Activated T-cell treated with anti-CD3 and anti-CD28 coated beads, Interleukin-2, amount 50 U/mL, for 72 hours (primary cell): Measurements from ENCODE around the gene KIF3B. TPM values are rescaled to one million over a fixed set of nuclear protein-coding genes. Genes with fewer than 3 reads are reported as not detected.
A peak's percentile ranks its signal among the peaks of the same experiment; 100 is the strongest.
"Not testable (repeated sequence)": the region's sequence is repeated elsewhere in the genome, so short reads cannot be mapped to it uniquely, and the experiment has no call there.

Experiments used
- ATAC-seq, 2 donors: fragments of 150-1000 bp; cut with Tn5 transposase; replicated peaks in 1 of 2; 2 replicates each; pipeline ENCODE4 v1.10.0; 2021; ENCODE audit warnings: moderate library complexity in 2 of 2, mild to moderate bottlenecking in 1 of 2
- DNase-seq, 2 donors: peaks; one replicate each; pipeline ENCODE4 v3.0.0; 2021 to 2022; ENCODE audit warnings: mixed read lengths in 1 of 2
- H3K27ac Mint-ChIP-seq: one replicate; pipeline ENCODE4 v1.8.0; 2022; ENCODE audit warnings: mild to moderate bottlenecking, moderate library complexity, mixed read lengths
- H3K27me3 Mint-ChIP-seq: one replicate; pipeline ENCODE4 v1.8.0; 2022; ENCODE audit warnings: low read depth, mixed read lengths
- H3K36me3 Mint-ChIP-seq, 2 donors: one replicate each; pipeline ENCODE4 v1.8.0; 2022; ENCODE audit warnings: mixed read lengths in 2 of 2, mild to moderate bottlenecking in 1 of 2; ENCODE audit not compliant: insufficient read depth in 2 of 2
- H3K4me1 Mint-ChIP-seq: one replicate; pipeline ENCODE4 v1.8.0; 2022; ENCODE audit warnings: low read depth, mixed read lengths
- H3K4me3 Mint-ChIP-seq, 2 donors: one replicate each; pipeline ENCODE4 v1.8.0; 2022; ENCODE audit warnings: mild to moderate bottlenecking in 2 of 2, mixed read lengths in 2 of 2, moderate library complexity in 2 of 2
- H3K9me3 Mint-ChIP-seq, 2 donors: one replicate each; pipeline ENCODE4 v1.8.0; 2022; ENCODE audit warnings: mixed read lengths in 2 of 2
- total RNA-seq, 2 donors: library from RNA; stranded (reverse); gene quantifications; one replicate each; pipeline ENCODE4 v1.2.3, GENCODE V29; 2022

The KIF3B gene
- total RNA-seq, 2 donors from 2014 or later: 30.3 to 37.9 TPM

- Mint-ChIP-seq H3K4me1 (peaks cover 55% of the 10 kb centered on the region), H3K27me3 (no peaks in the 10 kb centered on the region), H3K4me3 (no peak overlapping the region), H3K27ac (peak overlapping the region; percentile 60), H3K9me3 (no peaks in the 10 kb centered on the region), H3K36me3 (peaks cover 14 to 36% of the 10 kb centered on the region in 2 donors)
- ATAC-seq (no peak), DNase-seq (no peak)
Observed at GRCh38 chr20:32236819-32237218, 40.6 kb upstream of the KIF3B start.

- Mint-ChIP-seq H3K36me3 (peaks cover 13 to 33% of the 10 kb centered on the region in 2 donors), H3K9me3 (no peaks in the 10 kb centered on the region), H3K4me1 (peaks cover 49% of the 10 kb centered on the region), H3K27me3 (no peaks in the 10 kb centered on the region), H3K4me3 (no peak overlapping the region), H3K27ac (peak overlapping the region; percentile 36)
- ATAC-seq (no peak), DNase-seq (no peak)
Observed at GRCh38 chr20:32237419-32237818, 40.0 kb upstream of the KIF3B start.

GRCh38 chr20:32238483-32239425 lies 38.7 kb upstream of the KIF3B start:
- Mint-ChIP-seq H3K4me1 (peaks cover 36% of the 10 kb centered on the region), H3K36me3 (peaks cover 4 to 22% of the 10 kb centered on the region in 2 donors), H3K4me3 (no peak overlapping the region), H3K9me3 (no peaks in the 10 kb centered on the region), H3K27ac (no peak overlapping the region), H3K27me3 (no peaks in the 10 kb centered on the region)
- no peak for DNase-seq
- no peak for ATAC-seq

- Mint-ChIP-seq H3K27me3 (no peaks in the 10 kb centered on the region), H3K27ac (peak overlapping the region; percentile 39), H3K9me3 (no peaks in the 10 kb centered on the region), H3K4me1 (peaks cover 36% of the 10 kb centered on the region), H3K4me3 (peak overlapping the region in 1 of 2 donors; percentile 36), H3K36me3 (peaks cover 2 to 10% of the 10 kb centered on the region in 2 donors)
- ATAC-seq: peak; percentile 17 to 40
- no peak for DNase-seq
Observed at GRCh38 chr20:32240205-32240604, 37.2 kb upstream of the KIF3B start.

GRCh38 chr20:32241807-32242206 lies 35.6 kb upstream of the KIF3B start:
- no peak for DNase-seq
- no peak for ATAC-seq
- Mint-ChIP-seq H3K9me3 (no peaks in the 10 kb centered on the region), H3K4me3 (no peak overlapping the region), H3K4me1 (peaks cover 38% of the 10 kb centered on the region), H3K27ac (no peak overlapping the region), H3K36me3 (peaks cover 0 to 4% of the 10 kb centered on the region in 2 donors), H3K27me3 (no peaks in the 10 kb centered on the region)

- peaks cover 61% of the 10 kb centered on the region for H3K4me1 Mint-ChIP-seq
- no peaks in the 10 kb centered on the region for H3K36me3 Mint-ChIP-seq
- no peaks in the 10 kb centered on the region for H3K27me3 Mint-ChIP-seq
- H3K4me3 Mint-ChIP-seq: no peak overlapping the region
- ATAC-seq (no peak), DNase-seq (no peak)
- no peak overlapping the region for H3K27ac Mint-ChIP-seq
- no peaks in the 10 kb centered on the region for H3K9me3 Mint-ChIP-seq
Observed at GRCh38 chr20:32244150-32244823, 33.2 kb upstream of the KIF3B start.

GRCh38 chr20:32244959-32245358 lies 32.5 kb upstream of the KIF3B start:
- DNase-seq (no peak), ATAC-seq (no peak)
- Mint-ChIP-seq H3K9me3 (no peaks in the 10 kb centered on the region), H3K36me3 (no peaks in the 10 kb centered on the region), H3K27me3 (no peaks in the 10 kb centered on the region), H3K4me1 (peaks cover 61% of the 10 kb centered on the region), H3K27ac (no peak overlapping the region), H3K4me3 (no peak overlapping the region)

GRCh38 chr20:32246208-32246607 lies 31.2 kb upstream of the KIF3B start:
- H3K9me3 Mint-ChIP-seq, ATAC-seq, DNase-seq, H3K27ac Mint-ChIP-seq, H3K27me3 Mint-ChIP-seq, H3K4me3 Mint-ChIP-seq, H3K36me3 Mint-ChIP-seq: not testable (repeated sequence)
- peaks cover 58% of the 10 kb centered on the region for H3K4me1 Mint-ChIP-seq

- Mint-ChIP-seq H3K27ac (no peak overlapping the region), H3K36me3 (peaks cover 3% of the 10 kb centered on the region in 2 donors), H3K4me3 (no peak overlapping the region), H3K9me3 (peaks cover 0 to under 1% of the 10 kb centered on the region in 2 donors), H3K27me3 (no peaks in the 10 kb centered on the region), H3K4me1 (peaks cover 75% of the 10 kb centered on the region)
- ATAC-seq (peak in 1 of 2 donors; percentile 4), DNase-seq (peak; percentile 19 to 29)
Observed at GRCh38 chr20:32248043-32248442, 29.4 kb upstream of the KIF3B start.

- H3K4me1 Mint-ChIP-seq: peaks cover 85% of the 10 kb centered on the region
- peak; percentile 60 to 67 for DNase-seq
Observed at GRCh38 chr20:32249030-32249738, 28.3 kb upstream of the KIF3B start.

GRCh38 chr20:32251470-32251869 lies 26.0 kb upstream of the KIF3B start:
- Mint-ChIP-seq H3K27ac (peak overlapping the region; percentile 17), H3K4me3 (peak overlapping the region; percentile 65 to 87), H3K36me3 (peaks cover 3 to 8% of the 10 kb centered on the region in 2 donors), H3K27me3 (no peaks in the 10 kb centered on the region), H3K9me3 (peaks cover 0 to 5% of the 10 kb centered on the region in 2 donors), H3K4me1 (peaks cover 88% of the 10 kb centered on the region)
- ATAC-seq (no peak), DNase-seq (peak in 1 of 2 donors; percentile 20)

More at GRCh38 chr20:32249030-32249738, 28.3 kb upstream of the KIF3B start:
- peaks cover 3 to 8% of the 10 kb centered on the region in 2 donors for H3K36me3 Mint-ChIP-seq
- peak; percentile 80 to 84 for ATAC-seq
- H3K4me3 Mint-ChIP-seq: peak overlapping the region; percentile 32 to 46
- H3K9me3 Mint-ChIP-seq: peaks cover 0 to 5% of the 10 kb centered on the region in 2 donors
- peak overlapping the region; percentile 18 for H3K27ac Mint-ChIP-seq
- no peaks in the 10 kb centered on the region for H3K27me3 Mint-ChIP-seq

- DNase-seq: peak; percentile 86 to 92
- Mint-ChIP-seq H3K4me3 (peak overlapping the region; percentile 65 to 87), H3K27ac (peak overlapping the region; percentile 64), H3K4me1 (peaks cover 88% of the 10 kb centered on the region), H3K27me3 (no peaks in the 10 kb centered on the region), H3K36me3 (peaks cover 3 to 8% of the 10 kb centered on the region in 2 donors), H3K9me3 (peaks cover 0 to 5% of the 10 kb centered on the region in 2 donors)
- peak; percentile 64 to 72 for ATAC-seq
Observed at GRCh38 chr20:32252189-32252588, 25.3 kb upstream of the KIF3B start.
